ENCODE results near the gene ASPA. TPM values are rescaled to one million over a fixed set of nuclear protein-coding genes. Genes with fewer than 3 reads are reported as not detected.

The ASPA gene
- total RNA-seq, 4 donors from 2014 or later, result 0.89 to 4.8 (median 1.4) TPM

GRCh38 chr17:3505008-3505407 lies 29.2 kb downstream of the ASPA start:
- Histone ChIP-seq H3K4me3 (no peak overlapping the region), H3K36me3 (no peaks in the 10 kb centered on the region), H3K27me3 (no peaks in the 10 kb centered on the region), H3K27ac (no peak overlapping the region), H3K9me3 (no peaks in the 10 kb centered on the region), H3K4me1 (no peaks in the 10 kb centered on the region)
- TF ChIP-seq CTCF (IDR thresholded peaks at IDR 0.05 in 4 of 5, conservative IDR thresholded peaks at IDR 0.05 in 1 of 5) (no peak), POLR2A (IDR thresholded peaks at IDR 0.05) (no peak)
- in situ Hi-C loops (cut with MboI; ENCODE audit: low sequenced_read_pairs in 4 of 4), result no loop called here
- intact Hi-C loops (cut with DNase I; ENCODE audit: low total_unique reads), result no loop called here
- DNase-seq (no peak), ATAC-seq (no peak)

DNA sequence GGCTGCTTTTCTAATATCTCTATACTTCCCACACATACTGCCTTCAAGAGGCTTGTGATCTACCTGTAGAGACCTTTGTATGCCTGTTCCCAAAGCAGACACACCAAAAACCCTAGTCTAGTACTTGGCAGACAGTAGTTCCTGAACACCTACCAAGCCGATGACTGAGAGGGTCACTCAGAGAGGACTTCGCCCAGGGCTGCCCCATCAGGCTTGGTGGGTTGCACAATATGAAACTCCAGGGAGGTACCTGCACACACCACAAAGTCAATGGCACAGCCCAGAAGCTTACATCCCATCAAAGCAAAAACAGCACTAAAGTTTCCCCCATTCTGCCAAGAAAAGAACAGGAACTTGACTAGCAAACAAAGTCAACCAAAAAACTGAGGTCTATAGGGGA lies 30.3 kb downstream of the ASPA start:
- H3K4me1 ChIP-seq, result peaks cover 0 to 4% of the 10 kb centered on the region in 2 donors
- ATAC-seq, result no peak
- DNase-seq, result no peak
- H3K9me3 ChIP-seq, result no peaks in the 10 kb centered on the region
- H3K4me3 ChIP-seq, result no peak overlapping the region
- in situ Hi-C loops (cut with MboI; ENCODE audit: low sequenced_read_pairs in 4 of 4) (no loop called here), intact Hi-C loops (cut with DNase I; ENCODE audit: low total_unique reads) (no loop called here)
- H3K27ac ChIP-seq, result no peak overlapping the region
- no peaks in the 10 kb centered on the region for H3K36me3 ChIP-seq
- TF ChIP-seq POLR2A (IDR thresholded peaks at IDR 0.05) (no peak), CTCF (IDR thresholded peaks at IDR 0.05 in 4 of 5, conservative IDR thresholded peaks at IDR 0.05 in 1 of 5) (no peak)
- no peaks in the 10 kb centered on the region for H3K27me3 ChIP-seq

- Histone ChIP-seq H3K4me3 (no peak overlapping the region), H3K27me3 (no peaks in the 10 kb centered on the region), H3K27ac (no peak overlapping the region), H3K36me3 (no peaks in the 10 kb centered on the region), H3K9me3 (no peaks in the 10 kb centered on the region), H3K4me1 (peaks cover 9 to 14% of the 10 kb centered on the region in 2 donors)
- intact Hi-C loops (cut with DNase I; ENCODE audit: low total_unique reads), result no loop called here
- in situ Hi-C loops (cut with MboI; ENCODE audit: low sequenced_read_pairs in 4 of 4), result no loop called here
- TF ChIP-seq POLR2A (IDR thresholded peaks at IDR 0.05), result no peak
- TF ChIP-seq CTCF (IDR thresholded peaks at IDR 0.05 in 4 of 5, conservative IDR thresholded peaks at IDR 0.05 in 1 of 5), result no peak
- DNase-seq (no peak), ATAC-seq (no peak)
Measured at GRCh38 chr17:3507071-3507470, 31.3 kb downstream of the ASPA start.

- H3K27ac ChIP-seq, result no peak overlapping the region
- no peak for TF ChIP-seq POLR2A (IDR thresholded peaks at IDR 0.05)
- no peak for TF ChIP-seq CTCF (IDR thresholded peaks at IDR 0.05 in 4 of 5, conservative IDR thresholded peaks at IDR 0.05 in 1 of 5)
- H3K4me3 ChIP-seq, result no peak overlapping the region
- ATAC-seq, result no peak
- no peak for DNase-seq
- no peaks in the 10 kb centered on the region for H3K36me3 ChIP-seq
- intact Hi-C loops (cut with DNase I; ENCODE audit: low total_unique reads), result no loop called here
- no peaks in the 10 kb centered on the region for H3K9me3 ChIP-seq
- H3K27me3 ChIP-seq, result no peaks in the 10 kb centered on the region
- peaks cover 14 to 22% of the 10 kb centered on the region in 2 donors for H3K4me1 ChIP-seq
- in situ Hi-C loops (cut with MboI; ENCODE audit: low sequenced_read_pairs in 4 of 4), result no loop called here
Measured at GRCh38 chr17:3507869-3508268, 32.1 kb downstream of the ASPA start.

DNA sequence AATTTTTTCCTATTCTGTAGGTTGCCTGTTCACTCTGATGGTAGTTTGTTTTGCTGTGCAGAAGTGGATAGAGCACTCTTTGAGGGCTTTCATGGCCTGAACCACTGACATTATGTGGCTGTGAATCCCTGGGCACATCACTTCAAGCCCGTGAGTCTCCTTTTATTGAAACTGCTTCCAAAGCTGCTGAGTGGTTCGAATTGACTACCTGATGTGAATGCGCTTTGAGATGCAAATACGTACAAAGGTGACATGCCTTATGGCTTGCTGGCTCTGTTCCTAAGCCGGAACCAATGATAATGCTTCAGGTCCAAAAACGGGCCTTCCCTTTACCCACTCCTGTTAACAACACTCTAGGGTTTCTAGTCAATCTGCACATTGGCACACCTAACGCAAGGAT lies 34.3 kb downstream of the ASPA start:
- no peak for DNase-seq
- intact Hi-C loops (cut with DNase I; ENCODE audit: low total_unique reads), result loop anchor here (10.0 kb wide), 1 partner anchor 125 kb away; the partner anchor contains the start of genes CTNS and SHPK
- Histone ChIP-seq H3K36me3 (no peaks in the 10 kb centered on the region), H3K27ac (no peak overlapping the region), H3K27me3 (no peaks in the 10 kb centered on the region), H3K4me1 (peaks cover 24 to 37% of the 10 kb centered on the region in 2 donors), H3K4me3 (no peak overlapping the region), H3K9me3 (no peaks in the 10 kb centered on the region)
- no peak for TF ChIP-seq CTCF (IDR thresholded peaks at IDR 0.05 in 4 of 5, conservative IDR thresholded peaks at IDR 0.05 in 1 of 5)
- TF ChIP-seq POLR2A (IDR thresholded peaks at IDR 0.05), result no peak
- ATAC-seq, result no peak
- in situ Hi-C loops (cut with MboI; ENCODE audit: low sequenced_read_pairs in 4 of 4), result no loop called here

All from gastrocnemius medialis (tissue), 4 donors.